HG03196 (cell line): Measurements from ENCODE around the gene RNF186.

ENCODE experiments used
- ATAC-seq: cut with Tn5 transposase; IDR thresholded peaks from one replicate; pipeline ENCODE4 v1.9.1; 2021; ENCODE audit not compliant: unreplicated experiment

RNF186 gene

GRCh38 chr1:19768353-19769210 is 46.5 kb downstream of the RNF186 start:
- ATAC-seq: no peak

GRCh38 chr1:19765623-19766022 is 49.5 kb downstream of the RNF186 start:
- ATAC-seq: no peak

DNA sequence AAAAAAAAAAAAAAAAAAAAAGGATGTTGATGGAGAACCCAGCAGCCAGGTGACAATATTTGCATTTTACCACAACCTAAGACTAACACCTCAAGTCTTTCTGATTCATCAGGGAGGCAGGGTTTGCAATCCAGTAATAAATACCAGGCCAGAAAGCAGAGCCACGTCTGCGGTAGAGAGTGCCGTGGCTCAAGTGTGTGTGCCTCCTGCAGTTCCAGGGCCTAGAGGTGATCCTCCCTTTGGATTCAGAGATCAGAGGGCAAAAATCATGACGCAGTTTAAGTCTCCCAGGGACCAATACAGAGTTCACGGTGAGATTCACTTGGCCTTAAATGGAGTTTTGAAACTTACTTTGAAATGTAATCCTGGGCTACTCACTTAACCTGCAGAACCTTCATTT is 50.2 kb downstream of the RNF186 start:
- no peak for ATAC-seq
